GM23338 (cell line): Measurements from ENCODE around the gene HS1BP3. TPM values are rescaled to one million over a fixed set of nuclear protein-coding genes. Genes with fewer than 3 reads are reported as not detected.

Experiments
- ATAC-seq: fragments of 200-7000 bp; cut with Tn5 transposase; 3 replicates; pipeline ENCODE4 v1.9.1; 2020
- DNase-seq: peaks from one replicate; pipeline ENCODE4 v3.0.0-alpha.2; 2015; ENCODE audit warnings: low spot score
- H2AFZ ChIP-seq: fragments of 200-600 bp; sonication (generic); 2 replicates; pipeline ENCODE4 v1.8.0; 2016; ENCODE audit warnings: antibody characterized with exemption, mild to moderate bottlenecking, moderate library complexity
- H3F3A ChIP-seq: fragments of 200-600 bp; sonication (generic); replicated peaks from 2 replicates; pipeline ENCODE4 v1.8.0; 2017; ENCODE audit warnings: antibody characterized with exemption, mixed run types, low read depth
- H3K27ac ChIP-seq: fragments of 200-600 bp; sonication (generic); 2 replicates; pipeline ENCODE4 v1.6.1; 2016; ENCODE audit warnings: low read depth
- H3K27me3 ChIP-seq: fragments of 200-600 bp; sonication (generic); 2 replicates; pipeline ENCODE4 v1.8.0; 2016; ENCODE audit warnings: mild to moderate bottlenecking, mixed run types, moderate library complexity; ENCODE audit not compliant: insufficient read depth
- H3K36me3 ChIP-seq: fragments of 200-600 bp; sonication (generic); 2 replicates; pipeline ENCODE4 v1.8.0; 2016; ENCODE audit warnings: mild to moderate bottlenecking; ENCODE audit not compliant: insufficient read depth
- H3K4me1 ChIP-seq: fragments of 200-600 bp; sonication (generic); 2 replicates; pipeline ENCODE4 v1.8.0; 2016; ENCODE audit warnings: mild to moderate bottlenecking, moderate library complexity; ENCODE audit not compliant: insufficient read depth
- H3K4me2 ChIP-seq: fragments of 200-600 bp; sonication (generic); 2 replicates; pipeline ENCODE4 v1.7.1; 2017; ENCODE audit warnings: mixed run types
- H3K4me3 ChIP-seq: fragments of 200-600 bp; sonication (generic); 2 replicates; pipeline ENCODE4 v1.6.1; 2016; ENCODE audit warnings: mixed run types
- H3K79me2 ChIP-seq: fragments of 200-600 bp; sonication (generic); replicated peaks from 2 replicates; pipeline ENCODE4 v1.8.0; 2017; ENCODE audit warnings: mild to moderate bottlenecking; ENCODE audit not compliant: insufficient read depth
- H3K9me2 ChIP-seq: fragments of 200-600 bp; sonication (generic); 2 replicates; pipeline ENCODE4 v1.8.0; 2017; ENCODE audit not compliant: insufficient read depth
- H4K20me1 ChIP-seq: fragments of 200-600 bp; sonication (generic); replicated peaks from 2 replicates; pipeline ENCODE4 v1.8.0; 2017; ENCODE audit warnings: mild to moderate bottlenecking; ENCODE audit not compliant: insufficient read depth
- H3K27ac Mint-ChIP-seq: 2 replicates; pipeline ENCODE4 v1.8.0; 2020; ENCODE audit warnings: inconsistent platforms, mild to moderate bottlenecking, moderate library complexity, mixed read lengths
- H3K27me3 Mint-ChIP-seq: 3 replicates; pipeline ENCODE4 v1.8.0; 2022; ENCODE audit warnings: low read depth, mild to moderate bottlenecking, moderate library complexity, mixed read lengths, inconsistent platforms; ENCODE audit not compliant: insufficient read depth, poor library complexity
- H3K36me3 Mint-ChIP-seq: 3 replicates; pipeline ENCODE4 v1.8.0; 2021; ENCODE audit warnings: low read depth, mild to moderate bottlenecking, inconsistent platforms, moderate library complexity, mixed read lengths
- H3K4me1 Mint-ChIP-seq: 3 replicates; pipeline ENCODE4 v1.8.0; 2020; ENCODE audit warnings: mild to moderate bottlenecking, inconsistent platforms, mixed read lengths
- H3K4me3 Mint-ChIP-seq: 3 replicates; pipeline ENCODE4 v1.8.0; 2021; ENCODE audit warnings: moderate library complexity, mild to moderate bottlenecking, inconsistent platforms, mixed read lengths
- H3K9me3 Mint-ChIP-seq: 3 replicates; pipeline ENCODE4 v1.8.0; 2020; ENCODE audit warnings: moderate library complexity, mild to moderate bottlenecking, inconsistent platforms, mixed read lengths
- CREB1 ChIP-seq: fragments of 250-450 bp; sonication (Bioruptor Pico); IDR thresholded peaks from 2 replicates; pipeline ENCODE4 v1.5.0; 2020; ENCODE audit warnings: low read depth, mild to moderate bottlenecking, moderate library complexity
- ETS1 ChIP-seq: IDR thresholded peaks from 2 replicates; pipeline ENCODE4 v1.6.1; 2016; ENCODE audit warnings: antibody characterized with exemption
- EZH2 ChIP-seq: fragments of 200-600 bp; sonication (generic); IDR thresholded peaks from one replicate; pipeline ENCODE4 v1.8.0; 2017; ENCODE audit warnings: antibody characterized with exemption, mild to moderate bottlenecking, low read depth; ENCODE audit not compliant: unreplicated experiment
- EZH2phosphoT487 ChIP-seq: fragments of 200-600 bp; sonication (generic); IDR thresholded peaks from one replicate; pipeline ENCODE4 v1.8.1; 2018; ENCODE audit warnings: antibody characterized with exemption; ENCODE audit not compliant: unreplicated experiment
- NANOG ChIP-seq: IDR thresholded peaks from 2 replicates; pipeline ENCODE4 v1.6.1; 2016; ENCODE audit warnings: antibody characterized with exemption, borderline replicate concordance
- POLR2AphosphoS5 ChIP-seq: IDR thresholded peaks from 2 replicates; pipeline ENCODE4 v1.6.1; 2016; ENCODE audit warnings: antibody characterized with exemption, low read depth
- REST ChIP-seq: IDR thresholded peaks from one replicate; pipeline ENCODE4 v1.6.1; 2018; ENCODE audit warnings: antibody characterized with exemption; ENCODE audit not compliant: unreplicated experiment
- ZNF331 ChIP-seq: fragments of 250-450 bp; sonication (Bioruptor Pico); IDR thresholded peaks from 2 replicates; pipeline ENCODE4 v1.5.0; 2020; ENCODE audit warnings: low read depth, mild to moderate bottlenecking, moderate library complexity
- polyA plus RNA-seq: library from polyadenylated mRNA; unstranded; fragments of >200 nt; fragmentation: Nextera tagmentation; extraction: Ambion mirVana; gene quantifications from 2 replicates; pipeline ENCODE4 v1.2.1, GENCODE V29; 2016
- total RNA-seq: library from RNA; depleted of rRNA; stranded (reverse); fragments of >200 nt; shearing (Covaris generic); gene quantifications from 2 replicates; pipeline ENCODE4 v1.2.3, GENCODE V29; 2014
- TF ChIP-seq, protein P1 (sequence below): fragments of 250-450 bp; sonication (Bioruptor Pico); IDR thresholded peaks from 2 replicates; pipeline ENCODE4 v1.5.0; 2020; ENCODE audit warnings: mild to moderate bottlenecking, moderate library complexity

Gene HS1BP3
- total and polyA plus RNA-seq, 2 experiments from 2014 or later: 7.2 to 15.0 TPM

GRCh38 chr2:20596193-20596972 is 54.5 kb downstream of the HS1BP3 start:
- H2AFZ ChIP-seq: no peak overlapping the region
- H3K9me2 ChIP-seq: no peaks in the 10 kb centered on the region
- no peaks in the 10 kb centered on the region; the same call in 1 of the 2 replicates for H3K4me1 ChIP-seq
- Mint-ChIP-seq H3K27me3 (peaks cover 10% of the 10 kb centered on the region), H3K4me1 (peaks cover 21% of the 10 kb centered on the region), H3K36me3 (no peaks in the 10 kb centered on the region), H3K27ac (no peak overlapping the region), H3K9me3 (no peaks in the 10 kb centered on the region), H3K4me3 (no peak overlapping the region)
- no peaks in the 10 kb centered on the region for H3K79me2 ChIP-seq
- H4K20me1 ChIP-seq: no peaks in the 10 kb centered on the region
- ATAC-seq: no peak
- no peak overlapping the region for H3K27ac ChIP-seq
- no peaks in the 10 kb centered on the region for H3K36me3 ChIP-seq
- H3F3A ChIP-seq: no peaks in the 10 kb centered on the region
- no peaks in the 10 kb centered on the region for H3K27me3 ChIP-seq
- DNase-seq: no peak
- no peak overlapping the region for H3K4me2 ChIP-seq
- H3K4me3 ChIP-seq: no peak overlapping the region
- TF ChIP-seq EZH2phosphoT487 (no peak), ZNF331 (no peak), POLR2AphosphoS5 (no peak)

- ATAC-seq: peak; percentile 75
- Histone ChIP-seq H3K4me1 (no peaks in the 10 kb centered on the region; the same call in 1 of the 2 replicates), H3K9me2 (no peaks in the 10 kb centered on the region), H3K27me3 (no peaks in the 10 kb centered on the region), H2AFZ (no peak overlapping the region), H3K79me2 (no peaks in the 10 kb centered on the region), H3K4me2 (no peak overlapping the region), H4K20me1 (no peaks in the 10 kb centered on the region), H3K36me3 (no peaks in the 10 kb centered on the region), H3K4me3 (no peak overlapping the region), H3F3A (no peaks in the 10 kb centered on the region), H3K27ac (no peak overlapping the region)
- Mint-ChIP-seq H3K4me1 (peaks cover 21% of the 10 kb centered on the region), H3K36me3 (no peaks in the 10 kb centered on the region), H3K4me3 (no peak overlapping the region; the same call in 2 of the 3 replicates), H3K27ac (no peak overlapping the region), H3K27me3 (peaks cover 10% of the 10 kb centered on the region), H3K9me3 (no peaks in the 10 kb centered on the region)
- no peak for DNase-seq
- TF ChIP-seq NANOG (no peak), EZH2 (no peak), ETS1 (no peak), EZH2phosphoT487 (no peak), ZNF331 (no peak), CREB1 (CRISPR knock-in tag) (no peak), REST (no peak)
- TF ChIP-seq, protein P1, sequence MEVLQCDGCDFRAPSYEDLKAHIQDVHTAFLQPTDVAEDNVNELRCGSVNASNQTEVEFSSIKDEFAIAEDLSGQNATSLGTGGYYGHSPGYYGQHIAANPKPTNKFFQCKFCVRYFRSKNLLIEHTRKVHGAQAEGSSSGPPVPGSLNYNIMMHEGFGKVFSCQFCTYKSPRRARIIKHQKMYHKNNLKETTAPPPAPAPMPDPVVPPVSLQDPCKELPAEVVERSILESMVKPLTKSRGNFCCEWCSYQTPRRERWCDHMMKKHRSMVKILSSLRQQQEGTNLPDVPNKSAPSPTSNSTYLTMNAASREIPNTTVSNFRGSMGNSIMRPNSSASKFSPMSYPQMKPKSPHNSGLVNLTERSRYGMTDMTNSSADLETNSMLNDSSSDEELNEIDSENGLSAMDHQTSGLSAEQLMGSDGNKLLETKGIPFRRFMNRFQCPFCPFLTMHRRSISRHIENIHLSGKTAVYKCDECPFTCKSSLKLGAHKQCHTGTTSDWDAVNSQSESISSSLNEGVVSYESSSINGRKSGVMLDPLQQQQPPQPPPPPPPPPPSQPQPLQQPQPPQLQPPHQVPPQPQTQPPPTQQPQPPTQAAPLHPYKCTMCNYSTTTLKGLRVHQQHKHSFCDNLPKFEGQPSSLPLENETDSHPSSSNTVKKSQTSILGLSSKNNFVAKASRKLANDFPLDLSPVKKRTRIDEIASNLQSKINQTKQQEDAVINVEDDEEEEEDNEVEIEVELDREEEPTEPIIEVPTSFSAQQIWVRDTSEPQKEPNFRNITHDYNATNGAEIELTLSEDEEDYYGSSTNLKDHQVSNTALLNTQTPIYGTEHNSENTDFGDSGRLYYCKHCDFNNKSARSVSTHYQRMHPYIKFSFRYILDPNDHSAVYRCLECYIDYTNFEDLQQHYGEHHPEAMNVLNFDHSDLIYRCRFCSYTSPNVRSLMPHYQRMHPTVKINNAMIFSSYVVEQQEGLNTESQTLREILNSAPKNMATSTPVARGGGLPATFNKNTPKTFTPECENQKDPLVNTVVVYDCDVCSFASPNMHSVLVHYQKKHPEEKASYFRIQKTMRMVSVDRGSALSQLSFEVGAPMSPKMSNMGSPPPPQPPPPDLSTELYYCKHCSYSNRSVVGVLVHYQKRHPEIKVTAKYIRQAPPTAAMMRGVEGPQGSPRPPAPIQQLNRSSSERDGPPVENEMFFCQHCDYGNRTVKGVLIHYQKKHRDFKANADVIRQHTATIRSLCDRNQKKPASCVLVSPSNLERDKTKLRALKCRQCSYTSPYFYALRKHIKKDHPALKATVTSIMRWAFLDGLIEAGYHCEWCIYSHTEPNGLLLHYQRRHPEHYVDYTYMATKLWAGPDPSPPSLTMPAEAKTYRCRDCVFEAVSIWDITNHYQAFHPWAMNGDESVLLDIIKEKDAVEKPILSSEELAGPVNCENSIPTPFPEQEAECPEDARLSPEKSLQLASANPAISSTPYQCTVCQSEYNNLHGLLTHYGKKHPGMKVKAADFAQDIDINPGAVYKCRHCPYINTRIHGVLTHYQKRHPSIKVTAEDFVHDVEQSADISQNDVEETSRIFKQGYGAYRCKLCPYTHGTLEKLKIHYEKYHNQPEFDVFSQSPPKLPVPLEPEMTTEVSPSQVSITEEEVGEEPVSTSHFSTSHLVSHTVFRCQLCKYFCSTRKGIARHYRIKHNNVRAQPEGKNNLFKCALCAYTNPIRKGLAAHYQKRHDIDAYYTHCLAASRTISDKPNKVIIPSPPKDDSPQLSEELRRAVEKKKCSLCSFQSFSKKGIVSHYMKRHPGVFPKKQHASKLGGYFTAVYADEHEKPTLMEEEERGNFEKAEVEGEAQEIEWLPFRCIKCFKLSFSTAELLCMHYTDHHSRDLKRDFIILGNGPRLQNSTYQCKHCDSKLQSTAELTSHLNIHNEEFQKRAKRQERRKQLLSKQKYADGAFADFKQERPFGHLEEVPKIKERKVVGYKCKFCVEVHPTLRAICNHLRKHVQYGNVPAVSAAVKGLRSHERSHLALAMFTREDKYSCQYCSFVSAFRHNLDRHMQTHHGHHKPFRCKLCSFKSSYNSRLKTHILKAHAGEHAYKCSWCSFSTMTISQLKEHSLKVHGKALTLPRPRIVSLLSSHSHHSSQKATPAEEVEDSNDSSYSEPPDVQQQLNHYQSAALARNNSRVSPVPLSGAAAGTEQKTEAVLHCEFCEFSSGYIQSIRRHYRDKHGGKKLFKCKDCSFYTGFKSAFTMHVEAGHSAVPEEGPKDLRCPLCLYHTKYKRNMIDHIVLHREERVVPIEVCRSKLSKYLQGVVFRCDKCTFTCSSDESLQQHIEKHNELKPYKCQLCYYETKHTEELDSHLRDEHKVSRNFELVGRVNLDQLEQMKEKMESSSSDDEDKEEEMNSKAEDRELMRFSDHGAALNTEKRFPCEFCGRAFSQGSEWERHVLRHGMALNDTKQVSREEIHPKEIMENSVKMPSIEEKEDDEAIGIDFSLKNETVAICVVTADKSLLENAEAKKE (CRISPR knock-in tag): no peak
Observed at GRCh38 chr2:20595439-20596192, 55.3 kb downstream of the HS1BP3 start.
